ENCODE measurements around the gene CFAP97. TPM values are rescaled to one million over a fixed set of nuclear protein-coding genes. Genes with fewer than 3 reads are reported as not detected.

The CFAP97 gene
- total RNA-seq, 4 donors from 2014 or later, result 26.7 to 33.0 (median 30.9) TPM

DNA sequence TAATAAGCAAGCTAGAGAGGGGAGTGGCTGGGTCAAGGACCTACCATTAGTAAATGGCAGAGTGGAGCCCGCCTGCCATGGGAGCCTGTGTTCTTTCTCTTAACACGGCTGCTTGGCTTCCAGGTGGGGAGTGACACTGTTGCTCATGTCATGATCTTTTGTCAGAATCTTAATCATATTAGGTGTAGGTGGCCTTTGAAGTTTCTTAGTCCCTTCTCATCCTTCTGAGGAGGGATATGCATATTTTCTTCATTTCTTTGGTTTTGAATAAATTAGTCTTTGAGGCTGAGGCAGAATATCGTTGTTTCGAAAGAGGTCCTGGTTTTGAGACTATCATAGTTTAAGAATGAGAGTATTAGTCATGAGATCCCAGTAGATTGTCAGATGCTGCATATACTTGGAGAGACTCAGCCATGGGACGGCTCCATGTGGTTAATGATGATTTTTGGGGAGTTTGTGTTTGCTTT is 34.4 kb upstream of the CFAP97 start:
- H3K4me1 ChIP-seq, result peaks cover 8% of the 10 kb centered on the region
- no peak for DNase-seq (ENCODE audit: low spot score in 2 of 2)
- 86% methylated on average over 5 of the region's 5 CpGs for WGBS
- no peaks in the 10 kb centered on the region for H3K9me3 ChIP-seq
- H3K4me3 ChIP-seq, result no peak overlapping the region
- H3K27ac ChIP-seq, result no peak overlapping the region
- no peaks in the 10 kb centered on the region for H3K36me3 ChIP-seq
- no peaks in the 10 kb centered on the region for H3K27me3 ChIP-seq
- TF ChIP-seq, protein P1, sequence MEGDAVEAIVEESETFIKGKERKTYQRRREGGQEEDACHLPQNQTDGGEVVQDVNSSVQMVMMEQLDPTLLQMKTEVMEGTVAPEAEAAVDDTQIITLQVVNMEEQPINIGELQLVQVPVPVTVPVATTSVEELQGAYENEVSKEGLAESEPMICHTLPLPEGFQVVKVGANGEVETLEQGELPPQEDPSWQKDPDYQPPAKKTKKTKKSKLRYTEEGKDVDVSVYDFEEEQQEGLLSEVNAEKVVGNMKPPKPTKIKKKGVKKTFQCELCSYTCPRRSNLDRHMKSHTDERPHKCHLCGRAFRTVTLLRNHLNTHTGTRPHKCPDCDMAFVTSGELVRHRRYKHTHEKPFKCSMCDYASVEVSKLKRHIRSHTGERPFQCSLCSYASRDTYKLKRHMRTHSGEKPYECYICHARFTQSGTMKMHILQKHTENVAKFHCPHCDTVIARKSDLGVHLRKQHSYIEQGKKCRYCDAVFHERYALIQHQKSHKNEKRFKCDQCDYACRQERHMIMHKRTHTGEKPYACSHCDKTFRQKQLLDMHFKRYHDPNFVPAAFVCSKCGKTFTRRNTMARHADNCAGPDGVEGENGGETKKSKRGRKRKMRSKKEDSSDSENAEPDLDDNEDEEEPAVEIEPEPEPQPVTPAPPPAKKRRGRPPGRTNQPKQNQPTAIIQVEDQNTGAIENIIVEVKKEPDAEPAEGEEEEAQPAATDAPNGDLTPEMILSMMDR (IDR thresholded peaks at IDR 0.05), result no peak
- TF ChIP-seq POLR2AphosphoS5 (IDR thresholded peaks at IDR 0.05) (no peak), EP300 (IDR thresholded peaks at IDR 0.05) (no peak), POLR2A (IDR thresholded peaks at IDR 0.05) (no peak)

GRCh38 chr4:185237175-185237574 is 33.4 kb upstream of the CFAP97 start:
- no peak for TF ChIP-seq EP300 (IDR thresholded peaks at IDR 0.05)
- no peak for TF ChIP-seq POLR2AphosphoS5 (IDR thresholded peaks at IDR 0.05)
- TF ChIP-seq POLR2A (IDR thresholded peaks at IDR 0.05), result no peak
- TF ChIP-seq, protein P1 (IDR thresholded peaks at IDR 0.05), result no peak
- WGBS, result 69% methylated on average over 3 of the region's 3 CpGs
- DNase-seq (ENCODE audit: low spot score in 2 of 2), result no peak

DNA sequence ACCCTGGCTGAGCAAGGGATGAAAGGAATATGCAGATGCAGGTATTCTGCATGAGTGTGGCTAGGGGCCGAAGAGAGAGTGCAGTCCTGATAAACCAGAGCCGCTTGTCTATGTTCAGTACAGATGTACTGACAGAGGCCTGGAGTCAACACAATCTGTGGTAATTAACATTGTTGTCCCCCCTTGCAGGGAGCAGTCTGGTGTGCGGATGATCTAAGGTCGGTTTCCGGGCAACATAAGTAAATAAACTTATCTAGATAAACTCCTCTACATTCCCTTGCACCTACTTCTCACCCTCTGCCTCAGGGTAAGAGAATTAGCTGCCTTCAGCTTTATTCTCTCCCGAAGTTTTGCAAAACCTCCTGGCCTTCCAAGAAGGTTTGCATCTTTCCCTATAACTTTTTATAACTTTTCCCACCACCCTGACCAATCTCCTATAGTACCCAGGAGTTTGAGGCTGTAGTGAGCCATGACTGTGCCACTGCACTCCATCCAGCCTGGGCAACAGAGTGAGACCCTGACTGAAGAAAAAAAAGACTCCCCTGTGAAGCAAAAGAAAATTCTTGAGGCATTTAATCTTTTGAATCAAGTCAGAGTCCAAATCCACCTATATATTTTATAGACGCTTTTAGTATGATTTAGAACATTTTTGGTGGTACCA is 32.2 kb upstream of the CFAP97 start:
- no peak for DNase-seq (ENCODE audit: low spot score in 2 of 2)
- peaks cover 8% of the 10 kb centered on the region for H3K4me1 ChIP-seq
- WGBS, result 63% methylated on average over 7 of the region's 7 CpGs
- no peaks in the 10 kb centered on the region for H3K27me3 ChIP-seq
- H3K36me3 ChIP-seq, result no peaks in the 10 kb centered on the region
- H3K27ac ChIP-seq, result no peak overlapping the region
- no peak overlapping the region for H3K4me3 ChIP-seq
- TF ChIP-seq, protein P1 (IDR thresholded peaks at IDR 0.05), result no peak
- TF ChIP-seq POLR2A (IDR thresholded peaks at IDR 0.05), result no peak
- TF ChIP-seq POLR2AphosphoS5 (IDR thresholded peaks at IDR 0.05), result no peak
- TF ChIP-seq EP300 (IDR thresholded peaks at IDR 0.05), result no peak
- H3K9me3 ChIP-seq, result no peaks in the 10 kb centered on the region

More at GRCh38 chr4:185237175-185237574, 33.4 kb upstream of the CFAP97 start:
- Histone ChIP-seq H3K36me3 (no peaks in the 10 kb centered on the region), H3K4me3 (no peak overlapping the region), H3K27ac (no peak overlapping the region), H3K4me1 (peaks cover 8% of the 10 kb centered on the region), H3K27me3 (no peaks in the 10 kb centered on the region), H3K9me3 (no peaks in the 10 kb centered on the region)

DNA sequence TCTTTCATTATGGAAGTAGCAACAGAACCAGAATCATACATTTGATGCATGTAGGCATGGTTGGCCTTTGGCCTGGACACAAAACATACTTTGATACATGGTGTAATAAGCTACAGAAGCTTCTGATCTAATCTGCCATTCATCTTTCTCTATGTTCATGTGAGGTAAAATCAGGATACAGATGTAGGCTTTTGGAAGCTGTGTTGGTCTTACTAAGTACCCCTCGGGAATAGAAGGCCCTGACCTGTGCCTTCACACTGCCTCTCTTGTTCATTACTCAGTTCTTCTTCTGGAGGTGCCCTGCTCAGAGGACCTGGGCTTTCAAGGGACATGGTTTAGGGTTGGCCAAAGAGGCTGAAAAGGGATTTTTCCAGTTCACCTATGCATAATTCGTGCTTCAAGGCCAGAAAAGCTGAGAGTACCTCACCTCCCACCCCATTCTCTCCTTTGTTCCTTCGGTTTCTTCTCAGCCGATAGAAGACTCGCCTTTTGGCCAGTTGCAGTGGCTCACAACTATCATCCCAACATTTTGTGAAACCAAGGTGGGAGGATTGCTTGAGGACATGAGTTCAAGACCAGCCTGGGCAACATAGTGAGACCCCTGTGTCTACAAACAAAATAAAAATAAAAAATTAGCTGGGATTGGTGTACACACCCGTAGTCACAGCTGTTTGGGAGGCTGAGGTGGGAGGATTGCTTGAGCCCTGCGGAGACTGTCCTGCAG is 31.5 kb upstream of the CFAP97 start:
- no peaks in the 10 kb centered on the region for H3K9me3 ChIP-seq
- WGBS, result 86% methylated on average over 7 of the region's 7 CpGs
- H3K4me1 ChIP-seq, result peaks cover 8% of the 10 kb centered on the region
- no peaks in the 10 kb centered on the region for H3K27me3 ChIP-seq
- TF ChIP-seq, protein P1 (IDR thresholded peaks at IDR 0.05), result no peak
- TF ChIP-seq EP300 (IDR thresholded peaks at IDR 0.05), result no peak
- no peak for TF ChIP-seq POLR2AphosphoS5 (IDR thresholded peaks at IDR 0.05)
- no peak for TF ChIP-seq POLR2A (IDR thresholded peaks at IDR 0.05)
- H3K4me3 ChIP-seq, result no peak overlapping the region
- no peak overlapping the region for H3K27ac ChIP-seq
- no peak for DNase-seq (ENCODE audit: low spot score in 2 of 2)
- no peaks in the 10 kb centered on the region for H3K36me3 ChIP-seq

- no peak for TF ChIP-seq POLR2AphosphoS5 (IDR thresholded peaks at IDR 0.05)
- no peak for TF ChIP-seq EP300 (IDR thresholded peaks at IDR 0.05)
- TF ChIP-seq POLR2A (IDR thresholded peaks at IDR 0.05), result no peak
- TF ChIP-seq, protein P1 (IDR thresholded peaks at IDR 0.05), result no peak
- H3K27ac ChIP-seq, result no peak overlapping the region
- no peak overlapping the region for H3K4me3 ChIP-seq
- H3K27me3 ChIP-seq, result no peaks in the 10 kb centered on the region
- no peak for DNase-seq (ENCODE audit: low spot score in 2 of 2)
- peaks cover 8% of the 10 kb centered on the region for H3K4me1 ChIP-seq
- 86% methylated on average over 6 of the region's 6 CpGs for WGBS
- H3K9me3 ChIP-seq, result no peaks in the 10 kb centered on the region
- no peaks in the 10 kb centered on the region for H3K36me3 ChIP-seq
Measured at GRCh38 chr4:185232370-185232769, 28.6 kb upstream of the CFAP97 start.
